K562 (cell line): Measurements from ENCODE around the gene SFR1. TPM values are rescaled to one million over a fixed set of nuclear protein-coding genes. Genes with fewer than 3 reads are reported as not detected.

ENCODE experiments used
- ATAC-seq: fragments of 200-7000 bp; cut with Tn5 transposase; 3 replicates; pipeline ENCODE4 v1.9.1; 2020; ENCODE audit warnings: moderate library complexity
- BruUV-seq: library from RNA; stranded (reverse); fragments of 400-500 nt; replicated peaks from 2 replicates; lab custom pipeline; 2021; lab: Mats Ljungman, UMichigan
- CTCF ChIA-PET: fragments of 300-600 bp; formaldehyde crosslinking; extraction: SDS; loops from one replicate; lab custom pipeline; 2021; ENCODE audit warnings: low intra/inter-chr PET ratio; lab: Yijun Ruan, JAX
- POLR2A ChIA-PET: fragments of 300-600, 350-650 bp; sonication (Branson Sonifier 250); formaldehyde crosslinking; extraction: SDS; loops from one replicate; lab custom pipeline; 2021; ENCODE audit warnings: antibody characterized with exemption, inconsistent platforms; lab: Yijun Ruan, JAX
- DNase-seq, 4 experiments: peaks; one replicate each; pipeline versions ENCODE4 v3.0.0 to v3.0.0-alpha.2; 2011 to 2018; ENCODE audit warnings: low spot score in 3 of 4, mixed read lengths in 3 of 4; ENCODE audit errors: extremely low read depth in 1 of 4
- FAIRE-seq: peaks from 2 replicates; lab custom pipeline; 2011; peaks lifted over from hg19 to GRCh38; lab: Jason Lieb, UNC
- H2AFZ ChIP-seq: 2 replicates; pipeline ENCODE4 v1.6.0; 2011; ENCODE audit warnings: low read depth, low read length, control low read depth, inconsistent platforms
- H3K27ac ChIP-seq: fragments of 200-600 bp; 3 replicates; pipeline ENCODE4 v1.8.0; 2011; ENCODE audit warnings: low read depth, mild to moderate bottlenecking, control low read depth, inconsistent platforms, low read length, moderate library complexity, mixed read lengths; ENCODE audit errors: extremely low read depth
- H3K27me3 ChIP-seq, 2 experiments: fragments of 300-600 bp in 1 of 2; 2 replicates in 1 of 2; 3 replicates in 1 of 2; pipeline versions ENCODE4 v1.6.0 to v1.8.0; 2011; ENCODE audit warnings: inconsistent platforms in 2 of 2, low read length in 2 of 2, mild to moderate bottlenecking in 1 of 2, mixed read lengths in 1 of 2, moderate library complexity in 1 of 2; ENCODE audit not compliant: control insufficient read depth in 2 of 2, insufficient read depth in 2 of 2
- H3K36me3 ChIP-seq: fragments of 300-600 bp; 3 replicates; pipeline ENCODE4 v1.8.0; 2011; ENCODE audit warnings: mild to moderate bottlenecking, low read length, inconsistent platforms; ENCODE audit not compliant: control insufficient read depth, insufficient read depth
- H3K4me1 ChIP-seq, 2 experiments: fragments of 200-600 bp in 1 of 2; replicated peaks in 1 of 2; 2 replicates in 1 of 2; 3 replicates in 1 of 2; pipeline versions ENCODE4 v1.5.1 to v1.8.0; 2011; ENCODE audit warnings: inconsistent platforms in 2 of 2, low read length in 2 of 2, mild to moderate bottlenecking in 1 of 2, mixed read lengths in 1 of 2, moderate library complexity in 1 of 2; ENCODE audit not compliant: control insufficient read depth in 2 of 2, insufficient read depth in 2 of 2
- H3K4me2 ChIP-seq: 2 replicates; pipeline ENCODE4 v1.6.1; 2011; ENCODE audit warnings: low read length, control low read depth, inconsistent platforms, mixed read lengths; ENCODE audit not compliant: insufficient read depth
- H3K4me3 ChIP-seq: fragments of 200-600 bp; sonication (generic), shearing (Covaris generic); 2 replicates; pipeline ENCODE4 v1.5.1; 2016; ENCODE audit warnings: control low read depth, inconsistent platforms
- H3K79me2 ChIP-seq: fragments of 200-600 bp; 3 replicates; pipeline ENCODE4 v1.8.0; 2011; ENCODE audit warnings: low read length, inconsistent platforms; ENCODE audit not compliant: control insufficient read depth, insufficient read depth
- H3K9ac ChIP-seq, 2 experiments: 2 replicates each; pipeline versions ENCODE4 v1.6.0 to v1.6.1; 2011; ENCODE audit warnings: low read depth in 2 of 2, low read length in 2 of 2, control low read depth in 1 of 2, inconsistent platforms in 1 of 2, mild to moderate bottlenecking in 1 of 2, mixed read lengths in 1 of 2; ENCODE audit not compliant: insufficient read depth in 1 of 2
- H3K9me1 ChIP-seq: one replicate; pipeline ENCODE4 v1.6.0; 2011; ENCODE audit warnings: inconsistent platforms, mild to moderate bottlenecking, low read length, moderate library complexity; ENCODE audit not compliant: control insufficient read depth, insufficient read depth
- H3K9me3 ChIP-seq: replicated peaks from 2 replicates; pipeline ENCODE4 v1.5.1; 2011; ENCODE audit warnings: low read depth, low read length, inconsistent platforms; ENCODE audit not compliant: control insufficient read depth, insufficient read depth
- H4K20me1 ChIP-seq: replicated peaks from 2 replicates; pipeline ENCODE4 v1.6.1; 2011; ENCODE audit warnings: low read length, inconsistent platforms, mixed read lengths; ENCODE audit not compliant: control insufficient read depth, insufficient read depth
- ADNP ChIP-seq: fragments of 200-800 bp; sonication (Bioruptor generic); IDR thresholded peaks from 2 replicates; pipeline ENCODE4 v1.6.1; 2016; ENCODE audit warnings: missing genetic modification characterization, missing compliant biosample characterization
- E2F1 ChIP-seq: sonication (generic); formaldehyde crosslinking; IDR thresholded peaks from 2 replicates; pipeline ENCODE4 v1.8.1; 2023; ENCODE audit warnings: mild to moderate bottlenecking, missing genetic modification reagents, moderate library complexity
- EP400 ChIP-seq: fragments of 450-650 bp; IDR thresholded peaks from 2 replicates; pipeline ENCODE4 v1.6.1; 2017; ENCODE audit warnings: antibody characterized with exemption, mild to moderate bottlenecking, moderate library complexity
- GABPB2 ChIP-seq: fragments of 250-450 bp; sonication (Bioruptor Pico); conservative IDR thresholded peaks from 2 replicates; pipeline ENCODE4 v1.5.1; 2021; ENCODE audit warnings: mild to moderate bottlenecking
- GATAD2B ChIP-seq: fragments of 450-650 bp; IDR thresholded peaks from 2 replicates; pipeline ENCODE4 v1.6.1; 2017; ENCODE audit warnings: mild to moderate bottlenecking, borderline replicate concordance
- NKRF ChIP-seq: fragments of 450-650 bp; IDR thresholded peaks from 2 replicates; pipeline ENCODE4 v1.6.1; 2016; ENCODE audit warnings: borderline replicate concordance
- NR2C2 ChIP-seq, 2 experiments: fragments of 200-800 bp in 1 of 2; sonication (Bioruptor generic) in 1 of 2; sonication (generic) in 1 of 2; formaldehyde crosslinking in 1 of 2; IDR thresholded peaks; 2 replicates each; pipeline versions ENCODE4 v1.6.1 to v1.8.0; 2016 to 2022; ENCODE audit warnings: mild to moderate bottlenecking in 1 of 2, missing compliant biosample characterization in 1 of 2, missing genetic modification characterization in 1 of 2, missing genetic modification reagents in 1 of 2
- PTTG1 ChIP-seq: fragments of 450-650 bp; IDR thresholded peaks from 2 replicates; pipeline ENCODE4 v1.6.1; 2016; ENCODE audit warnings: low read depth, mild to moderate bottlenecking, missing genetic modification characterization, missing compliant biosample characterization
- STAG1 ChIP-seq: sonication (generic); formaldehyde crosslinking; IDR thresholded peaks from 2 replicates; pipeline ENCODE4 v1.5.0; 2020; ENCODE audit warnings: missing genetic modification reagents, borderline replicate concordance
- SUPT5H ChIP-seq: fragments of 450-650 bp; IDR thresholded peaks from 2 replicates; pipeline ENCODE4 v1.6.1; 2016
- ZBTB17 ChIP-seq: fragments of 450-650 bp; formaldehyde crosslinking; IDR thresholded peaks from 2 replicates; pipeline ENCODE4 v1.4.0; 2020; ENCODE audit warnings: mild to moderate bottlenecking
- ZNF408 ChIP-seq: fragments of 250-450 bp; sonication (Bioruptor Pico); IDR thresholded peaks from 2 replicates; pipeline ENCODE4 v1.4.0; 2020; ENCODE audit warnings: low read depth, mild to moderate bottlenecking, moderate library complexity
- ZNF445 ChIP-seq: fragments of 250-450 bp; sonication (Bioruptor Pico); IDR thresholded peaks from 2 replicates; pipeline ENCODE4 v1.4.0; 2020; ENCODE audit warnings: low read depth, mild to moderate bottlenecking, moderate library complexity
- ZNF830 ChIP-seq: fragments of 250-450 bp; sonication (Bioruptor Pico); IDR thresholded peaks from 2 replicates; pipeline ENCODE4 v1.5.0; 2021; ENCODE audit warnings: mild to moderate bottlenecking
- WGBS: fragments of 100-300 bp; shearing (Covaris generic); methylation state at CpG from one replicate; pipeline ENCODE4 v1.1.6; 2016; ENCODE audit warnings: low coverage, mixed read lengths; ENCODE audit not compliant: insufficient coverage; ENCODE audit errors: missing lambda C conversion rate; 5-methylcytosine and 5-hydroxymethylcytosine counted together
- in situ Hi-C: fragments of 300-500 bp; cut with MboI; formaldehyde crosslinking; loops from 4 replicates; pipeline ENCODE4 v1.15.0; 2018; ENCODE audit warnings: inconsistent platforms, mixed read lengths
- intact Hi-C: fragments of 100-400 bp; cut with micrococcal nuclease; formaldehyde crosslinking; loops from 2 replicates; pipeline ENCODE4 v1.14.2; 2022
- polyA plus RNA-seq, 8 experiments: library from polyadenylated mRNA; depleted of rRNA in 4 of 8; stranded (reverse) in 5 of 8; unstranded in 3 of 8; fragments of >200 nt; fragmentation: Nextera tagmentation in 2 of 8; fragmentation: Illumina TruSeq in 1 of 8; extraction: Ambion mirVana in 2 of 8; extraction: Trizol in 1 of 8; gene quantifications; 2 replicates each; pipeline versions ENCODE4 v1.2.1 to v1.2.3, GENCODE V29; 2011 to 2014; ENCODE audit warnings: inconsistent platforms in 1 of 8, missing spikeins in 1 of 8
- total RNA-seq, 7 experiments: library from RNA; depleted of rRNA in 6 of 7; stranded (reverse); fragments of >200 nt in 6 of 7; fragmentation: Illumina TruSeq in 2 of 7; extraction: Trizol in 2 of 7; gene quantifications; 2 replicates each; pipeline versions ENCODE4 v1.2.1 to v1.2.3, GENCODE V29; 2011 to 2021; ENCODE audit warnings: low replicate concordance in 1 of 7

The SFR1 gene
- total and polyA plus RNA-seq, 9 of the 15 experiments (the other 6 are each of a cell fraction or from before 2014, with no cell fraction given) = 4.3 to 18.7 (median 9.1) TPM

GRCh38 chr10:104117839-104118323 is 4.1 kb upstream of the SFR1 start:
- Histone ChIP-seq H3K9me3 (no peaks in the 10 kb centered on the region), H3K36me3 (no peaks in the 10 kb centered on the region), H3K4me2 (no peak overlapping the region), H3K9ac (no peak overlapping the region), H3K4me1 (peaks cover 0 to 7% of the 10 kb centered on the region in 2 experiments; a peak in 1 of 5 replicates), H2AFZ (no peak overlapping the region), H4K20me1 (no peaks in the 10 kb centered on the region), H3K27me3 (no peaks in the 10 kb centered on the region; a peak in 1 of 5 replicates), H3K79me2 (peaks cover 3% of the 10 kb centered on the region; the same call in 1 of the 3 replicates), H3K4me3 (no peak overlapping the region), H3K9me1 (no peaks in the 10 kb centered on the region), H3K27ac (no peak overlapping the region)
- BruUV-seq = no TSS peak
- ChIA-PET CTCF (interaction anchor here (0.5 kb wide), 1 partner anchor 168 kb away, joined by 3 read pairs; no protein-coding TSS in a partner anchor), POLR2A (no interaction called here)
- in situ Hi-C loops = no loop called here
- intact Hi-C loops = no loop called here
- no peak for ATAC-seq
- TF ChIP-seq NKRF (no peak), NR2C2 (CRISPR knock-in tag; IDR thresholded peaks at IDR 0.05) (no peak), NR2C2 (tag; IDR thresholded peaks at IDR 0.05) (no peak), ZNF408 (no peak), EP400 (no peak), STAG1 (no peak), SUPT5H (no peak), GATAD2B (no peak), GABPB2 (CRISPR knock-in tag) (no peak), ADNP (tag) (no peak), ZBTB17 (CRISPR knock-in tag) (no peak), PTTG1 (tag) (no peak), ZNF830 (CRISPR knock-in tag) (no peak), E2F1 (CRISPR knock-in tag) (no peak), ZNF445 (no peak)
- WGBS = 63% methylated on average over 4 of the region's 4 CpGs
- DNase-seq = no peak
- no peak for FAIRE-seq
